Measurements from ENCODE around the gene NCAM2.

DNA sequence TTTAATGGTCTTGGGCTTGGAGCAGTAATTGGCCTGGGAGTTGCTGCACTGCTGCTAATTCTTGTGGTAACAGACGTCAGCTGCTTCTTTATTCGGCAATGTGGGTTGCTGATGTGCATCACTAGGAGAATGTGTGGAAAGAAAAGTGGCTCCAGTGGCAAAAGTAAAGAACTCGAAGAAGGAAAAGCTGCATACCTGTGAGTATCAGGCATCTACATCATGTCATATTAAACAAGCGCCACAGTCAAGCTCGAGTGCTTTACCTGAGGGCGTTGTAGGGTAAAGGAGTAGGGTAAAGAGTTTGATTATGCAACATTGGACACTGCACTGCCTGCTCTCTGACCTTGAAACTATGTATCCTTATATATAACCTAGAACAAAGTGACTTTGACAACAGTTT is 510.6 kb downstream of the NCAM2 start:
- TF ChIP-seq, protein P1, sequence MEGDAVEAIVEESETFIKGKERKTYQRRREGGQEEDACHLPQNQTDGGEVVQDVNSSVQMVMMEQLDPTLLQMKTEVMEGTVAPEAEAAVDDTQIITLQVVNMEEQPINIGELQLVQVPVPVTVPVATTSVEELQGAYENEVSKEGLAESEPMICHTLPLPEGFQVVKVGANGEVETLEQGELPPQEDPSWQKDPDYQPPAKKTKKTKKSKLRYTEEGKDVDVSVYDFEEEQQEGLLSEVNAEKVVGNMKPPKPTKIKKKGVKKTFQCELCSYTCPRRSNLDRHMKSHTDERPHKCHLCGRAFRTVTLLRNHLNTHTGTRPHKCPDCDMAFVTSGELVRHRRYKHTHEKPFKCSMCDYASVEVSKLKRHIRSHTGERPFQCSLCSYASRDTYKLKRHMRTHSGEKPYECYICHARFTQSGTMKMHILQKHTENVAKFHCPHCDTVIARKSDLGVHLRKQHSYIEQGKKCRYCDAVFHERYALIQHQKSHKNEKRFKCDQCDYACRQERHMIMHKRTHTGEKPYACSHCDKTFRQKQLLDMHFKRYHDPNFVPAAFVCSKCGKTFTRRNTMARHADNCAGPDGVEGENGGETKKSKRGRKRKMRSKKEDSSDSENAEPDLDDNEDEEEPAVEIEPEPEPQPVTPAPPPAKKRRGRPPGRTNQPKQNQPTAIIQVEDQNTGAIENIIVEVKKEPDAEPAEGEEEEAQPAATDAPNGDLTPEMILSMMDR (conservative IDR thresholded peaks at IDR 0.05; ENCODE audit: low read depth in 2 of 2): no peak
- TF ChIP-seq POLR2AphosphoS5 (IDR thresholded peaks at IDR 0.05; ENCODE audit: low read depth) (no peak), EZH2 (IDR thresholded peaks at IDR 0.05; ENCODE audit: low read depth, unreplicated experiment) (no peak), EZH2phosphoT487 (IDR thresholded peaks at IDR 0.05; ENCODE audit: unreplicated experiment) (no peak), NANOG (IDR thresholded peaks at IDR 0.05; ENCODE audit: borderline replicate concordance) (no peak), CREB1 (CRISPR knock-in tag; IDR thresholded peaks at IDR 0.05; ENCODE audit: low read depth) (no peak), ZNF114 (CRISPR knock-in tag; IDR thresholded peaks at IDR 0.05) (no peak)
- TF ChIP-seq, protein P2, sequence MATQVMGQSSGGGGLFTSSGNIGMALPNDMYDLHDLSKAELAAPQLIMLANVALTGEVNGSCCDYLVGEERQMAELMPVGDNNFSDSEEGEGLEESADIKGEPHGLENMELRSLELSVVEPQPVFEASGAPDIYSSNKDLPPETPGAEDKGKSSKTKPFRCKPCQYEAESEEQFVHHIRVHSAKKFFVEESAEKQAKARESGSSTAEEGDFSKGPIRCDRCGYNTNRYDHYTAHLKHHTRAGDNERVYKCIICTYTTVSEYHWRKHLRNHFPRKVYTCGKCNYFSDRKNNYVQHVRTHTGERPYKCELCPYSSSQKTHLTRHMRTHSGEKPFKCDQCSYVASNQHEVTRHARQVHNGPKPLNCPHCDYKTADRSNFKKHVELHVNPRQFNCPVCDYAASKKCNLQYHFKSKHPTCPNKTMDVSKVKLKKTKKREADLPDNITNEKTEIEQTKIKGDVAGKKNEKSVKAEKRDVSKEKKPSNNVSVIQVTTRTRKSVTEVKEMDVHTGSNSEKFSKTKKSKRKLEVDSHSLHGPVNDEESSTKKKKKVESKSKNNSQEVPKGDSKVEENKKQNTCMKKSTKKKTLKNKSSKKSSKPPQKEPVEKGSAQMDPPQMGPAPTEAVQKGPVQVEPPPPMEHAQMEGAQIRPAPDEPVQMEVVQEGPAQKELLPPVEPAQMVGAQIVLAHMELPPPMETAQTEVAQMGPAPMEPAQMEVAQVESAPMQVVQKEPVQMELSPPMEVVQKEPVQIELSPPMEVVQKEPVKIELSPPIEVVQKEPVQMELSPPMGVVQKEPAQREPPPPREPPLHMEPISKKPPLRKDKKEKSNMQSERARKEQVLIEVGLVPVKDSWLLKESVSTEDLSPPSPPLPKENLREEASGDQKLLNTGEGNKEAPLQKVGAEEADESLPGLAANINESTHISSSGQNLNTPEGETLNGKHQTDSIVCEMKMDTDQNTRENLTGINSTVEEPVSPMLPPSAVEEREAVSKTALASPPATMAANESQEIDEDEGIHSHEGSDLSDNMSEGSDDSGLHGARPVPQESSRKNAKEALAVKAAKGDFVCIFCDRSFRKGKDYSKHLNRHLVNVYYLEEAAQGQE (IDR thresholded peaks at IDR 0.05; ENCODE audit: unreplicated experiment): no peak

Measured in GM23338 (cell line).